GM23338 (cell line): ENCODE results near the gene TMEM94. TPM values are rescaled to one million over a fixed set of nuclear protein-coding genes. Genes with fewer than 3 reads are reported as not detected.

Experiments used
- ATAC-seq: fragments of 200-7000 bp; cut with Tn5 transposase; 3 replicates; pipeline ENCODE4 v1.9.1; 2020
- DNase-seq: peaks from one replicate; pipeline ENCODE4 v3.0.0-alpha.2; 2015; ENCODE audit warnings: low spot score
- H2AFZ ChIP-seq: fragments of 200-600 bp; sonication (generic); 2 replicates; pipeline ENCODE4 v1.8.0; 2016; ENCODE audit warnings: antibody characterized with exemption, mild to moderate bottlenecking, moderate library complexity
- H3F3A ChIP-seq: fragments of 200-600 bp; sonication (generic); replicated peaks from 2 replicates; pipeline ENCODE4 v1.8.0; 2017; ENCODE audit warnings: antibody characterized with exemption, mixed run types, low read depth
- H3K27ac ChIP-seq: fragments of 200-600 bp; sonication (generic); 2 replicates; pipeline ENCODE4 v1.6.1; 2016; ENCODE audit warnings: low read depth
- H3K27me3 ChIP-seq: fragments of 200-600 bp; sonication (generic); 2 replicates; pipeline ENCODE4 v1.8.0; 2016; ENCODE audit warnings: mild to moderate bottlenecking, mixed run types, moderate library complexity; ENCODE audit not compliant: insufficient read depth
- H3K36me3 ChIP-seq: fragments of 200-600 bp; sonication (generic); 2 replicates; pipeline ENCODE4 v1.8.0; 2016; ENCODE audit warnings: mild to moderate bottlenecking; ENCODE audit not compliant: insufficient read depth
- H3K4me1 ChIP-seq: fragments of 200-600 bp; sonication (generic); 2 replicates; pipeline ENCODE4 v1.8.0; 2016; ENCODE audit warnings: mild to moderate bottlenecking, moderate library complexity; ENCODE audit not compliant: insufficient read depth
- H3K4me2 ChIP-seq: fragments of 200-600 bp; sonication (generic); 2 replicates; pipeline ENCODE4 v1.7.1; 2017; ENCODE audit warnings: mixed run types
- H3K4me3 ChIP-seq: fragments of 200-600 bp; sonication (generic); 2 replicates; pipeline ENCODE4 v1.6.1; 2016; ENCODE audit warnings: mixed run types
- H3K79me2 ChIP-seq: fragments of 200-600 bp; sonication (generic); replicated peaks from 2 replicates; pipeline ENCODE4 v1.8.0; 2017; ENCODE audit warnings: mild to moderate bottlenecking; ENCODE audit not compliant: insufficient read depth
- H3K9me2 ChIP-seq: fragments of 200-600 bp; sonication (generic); 2 replicates; pipeline ENCODE4 v1.8.0; 2017; ENCODE audit not compliant: insufficient read depth
- H4K20me1 ChIP-seq: fragments of 200-600 bp; sonication (generic); replicated peaks from 2 replicates; pipeline ENCODE4 v1.8.0; 2017; ENCODE audit warnings: mild to moderate bottlenecking; ENCODE audit not compliant: insufficient read depth
- H3K27ac Mint-ChIP-seq: 2 replicates; pipeline ENCODE4 v1.8.0; 2020; ENCODE audit warnings: inconsistent platforms, mild to moderate bottlenecking, moderate library complexity, mixed read lengths
- H3K27me3 Mint-ChIP-seq: 3 replicates; pipeline ENCODE4 v1.8.0; 2022; ENCODE audit warnings: low read depth, mild to moderate bottlenecking, moderate library complexity, mixed read lengths, inconsistent platforms; ENCODE audit not compliant: insufficient read depth, poor library complexity
- H3K36me3 Mint-ChIP-seq: 3 replicates; pipeline ENCODE4 v1.8.0; 2021; ENCODE audit warnings: low read depth, mild to moderate bottlenecking, inconsistent platforms, moderate library complexity, mixed read lengths
- H3K4me1 Mint-ChIP-seq: 3 replicates; pipeline ENCODE4 v1.8.0; 2020; ENCODE audit warnings: mild to moderate bottlenecking, inconsistent platforms, mixed read lengths
- H3K4me3 Mint-ChIP-seq: 3 replicates; pipeline ENCODE4 v1.8.0; 2021; ENCODE audit warnings: moderate library complexity, mild to moderate bottlenecking, inconsistent platforms, mixed read lengths
- H3K9me3 Mint-ChIP-seq: 3 replicates; pipeline ENCODE4 v1.8.0; 2020; ENCODE audit warnings: moderate library complexity, mild to moderate bottlenecking, inconsistent platforms, mixed read lengths
- CREB1 ChIP-seq: fragments of 250-450 bp; sonication (Bioruptor Pico); IDR thresholded peaks from 2 replicates; pipeline ENCODE4 v1.5.0; 2020; ENCODE audit warnings: low read depth, mild to moderate bottlenecking, moderate library complexity
- CTCF ChIP-seq, 2 experiments: fragments of 200-600 bp in 1 of 2; sonication (generic) in 1 of 2; conservative IDR thresholded peaks; 2 replicates each; pipeline versions ENCODE4 v1.5.1 to v1.6.1; 2016 to 2017; ENCODE audit warnings: antibody characterized with exemption in 2 of 2, low read depth in 2 of 2, mild to moderate bottlenecking in 2 of 2, moderate library complexity in 1 of 2
- EZH2 ChIP-seq: fragments of 200-600 bp; sonication (generic); IDR thresholded peaks from one replicate; pipeline ENCODE4 v1.8.0; 2017; ENCODE audit warnings: antibody characterized with exemption, mild to moderate bottlenecking, low read depth; ENCODE audit not compliant: unreplicated experiment
- STAT1 ChIP-seq: IDR thresholded peaks from one replicate; pipeline ENCODE4 v1.6.1; 2016; ENCODE audit warnings: antibody characterized with exemption; ENCODE audit not compliant: unreplicated experiment
- ZNF462 ChIP-seq: fragments of 250-450 bp; sonication (Bioruptor Pico); IDR thresholded peaks from 2 replicates; pipeline ENCODE4 v1.5.0; 2020; ENCODE audit warnings: mild to moderate bottlenecking, moderate library complexity
- polyA plus RNA-seq: library from polyadenylated mRNA; unstranded; fragments of >200 nt; fragmentation: Nextera tagmentation; extraction: Ambion mirVana; gene quantifications from 2 replicates; pipeline ENCODE4 v1.2.1, GENCODE V29; 2016
- total RNA-seq: library from RNA; depleted of rRNA; stranded (reverse); fragments of >200 nt; shearing (Covaris generic); gene quantifications from 2 replicates; pipeline ENCODE4 v1.2.3, GENCODE V29; 2014

The TMEM94 gene
- total and polyA plus RNA-seq, 2 experiments from 2014 or later, result 24.0 to 66.0 TPM

- Histone ChIP-seq H3K9me2 (no peaks in the 10 kb centered on the region), H3K4me3 (no peak overlapping the region), H3K4me1 (no peaks in the 10 kb centered on the region), H3F3A (no peaks in the 10 kb centered on the region), H3K36me3 (no peaks in the 10 kb centered on the region), H3K79me2 (no peaks in the 10 kb centered on the region), H3K27me3 (no peaks in the 10 kb centered on the region), H3K27ac (no peak overlapping the region), H3K4me2 (no peak overlapping the region), H4K20me1 (no peaks in the 10 kb centered on the region), H2AFZ (no peak overlapping the region)
- Mint-ChIP-seq H3K4me3 (no peak overlapping the region; the same call in 2 of the 3 replicates), H3K27me3 (peaks cover 7% of the 10 kb centered on the region), H3K36me3 (no peaks in the 10 kb centered on the region; the same call in 2 of the 3 replicates), H3K27ac (no peak overlapping the region), H3K9me3 (no peaks in the 10 kb centered on the region), H3K4me1 (peaks cover 9% of the 10 kb centered on the region)
- DNase-seq (no peak), ATAC-seq (no peak)
- TF ChIP-seq STAT1 (no peak), EZH2 (no peak), CREB1 (CRISPR knock-in tag) (no peak), ZNF462 (no peak), CTCF (conservative IDR thresholded peaks at IDR 0.05; ENCODE audit: low read depth in 2 of 2) (no peak)
These were observed 30.5 kb downstream of the TMEM94 start for GRCh38 chr17:75486951-75487350.
